ENCODE data around the gene ALOXE3.

The ALOXE3 gene

DNA sequence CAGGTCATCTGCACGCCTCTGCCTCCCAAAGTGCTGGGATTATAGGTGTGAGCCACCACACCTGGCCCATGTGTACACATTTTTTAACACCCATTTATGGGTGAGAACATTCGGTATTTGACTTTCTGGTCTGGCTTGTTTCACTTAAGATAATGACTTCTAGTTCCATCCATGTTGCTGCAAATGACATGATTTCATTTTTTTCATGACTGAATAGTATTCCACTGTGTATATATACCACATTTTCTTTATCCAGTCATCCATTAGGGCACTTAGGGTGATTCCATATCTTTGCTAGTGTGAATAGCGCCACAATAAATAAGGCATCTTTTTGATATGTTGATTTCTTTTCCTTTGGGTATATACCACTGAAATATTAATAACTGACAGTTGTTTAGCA, 36.4 kb downstream of the ALOXE3 start:
- TF ChIP-seq, protein P1, sequence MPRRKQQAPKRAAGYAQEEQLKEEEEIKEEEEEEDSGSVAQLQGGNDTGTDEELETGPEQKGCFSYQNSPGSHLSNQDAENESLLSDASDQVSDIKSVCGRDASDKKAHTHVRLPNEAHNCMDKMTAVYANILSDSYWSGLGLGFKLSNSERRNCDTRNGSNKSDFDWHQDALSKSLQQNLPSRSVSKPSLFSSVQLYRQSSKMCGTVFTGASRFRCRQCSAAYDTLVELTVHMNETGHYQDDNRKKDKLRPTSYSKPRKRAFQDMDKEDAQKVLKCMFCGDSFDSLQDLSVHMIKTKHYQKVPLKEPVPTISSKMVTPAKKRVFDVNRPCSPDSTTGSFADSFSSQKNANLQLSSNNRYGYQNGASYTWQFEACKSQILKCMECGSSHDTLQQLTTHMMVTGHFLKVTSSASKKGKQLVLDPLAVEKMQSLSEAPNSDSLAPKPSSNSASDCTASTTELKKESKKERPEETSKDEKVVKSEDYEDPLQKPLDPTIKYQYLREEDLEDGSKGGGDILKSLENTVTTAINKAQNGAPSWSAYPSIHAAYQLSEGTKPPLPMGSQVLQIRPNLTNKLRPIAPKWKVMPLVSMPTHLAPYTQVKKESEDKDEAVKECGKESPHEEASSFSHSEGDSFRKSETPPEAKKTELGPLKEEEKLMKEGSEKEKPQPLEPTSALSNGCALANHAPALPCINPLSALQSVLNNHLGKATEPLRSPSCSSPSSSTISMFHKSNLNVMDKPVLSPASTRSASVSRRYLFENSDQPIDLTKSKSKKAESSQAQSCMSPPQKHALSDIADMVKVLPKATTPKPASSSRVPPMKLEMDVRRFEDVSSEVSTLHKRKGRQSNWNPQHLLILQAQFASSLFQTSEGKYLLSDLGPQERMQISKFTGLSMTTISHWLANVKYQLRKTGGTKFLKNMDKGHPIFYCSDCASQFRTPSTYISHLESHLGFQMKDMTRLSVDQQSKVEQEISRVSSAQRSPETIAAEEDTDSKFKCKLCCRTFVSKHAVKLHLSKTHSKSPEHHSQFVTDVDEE (CRISPR knock-in tag; IDR thresholded peaks at IDR 0.05) = no peak
- no peak for TF ChIP-seq CSDC2 (CRISPR knock-in tag; IDR thresholded peaks at IDR 0.05)
- TF ChIP-seq, protein P2, sequence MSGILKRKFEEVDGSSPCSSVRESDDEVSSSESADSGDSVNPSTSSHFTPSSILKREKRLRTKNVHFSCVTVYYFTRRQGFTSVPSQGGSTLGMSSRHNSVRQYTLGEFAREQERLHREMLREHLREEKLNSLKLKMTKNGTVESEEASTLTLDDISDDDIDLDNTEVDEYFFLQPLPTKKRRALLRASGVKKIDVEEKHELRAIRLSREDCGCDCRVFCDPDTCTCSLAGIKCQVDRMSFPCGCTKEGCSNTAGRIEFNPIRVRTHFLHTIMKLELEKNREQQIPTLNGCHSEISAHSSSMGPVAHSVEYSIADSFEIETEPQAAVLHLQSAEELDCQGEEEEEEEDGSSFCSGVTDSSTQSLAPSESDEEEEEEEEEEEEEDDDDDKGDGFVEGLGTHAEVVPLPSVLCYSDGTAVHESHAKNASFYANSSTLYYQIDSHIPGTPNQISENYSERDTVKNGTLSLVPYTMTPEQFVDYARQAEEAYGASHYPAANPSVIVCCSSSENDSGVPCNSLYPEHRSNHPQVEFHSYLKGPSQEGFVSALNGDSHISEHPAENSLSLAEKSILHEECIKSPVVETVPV (CRISPR knock-in tag; IDR thresholded peaks at IDR 0.05) = no peak
- no peak for TF ChIP-seq ZFP3 (CRISPR knock-in tag; IDR thresholded peaks at IDR 0.05)
- no peak for TF ChIP-seq SNAI2 (CRISPR knock-in tag; IDR thresholded peaks at IDR 0.05)
- TF ChIP-seq GLIS3 (CRISPR knock-in tag; IDR thresholded peaks at IDR 0.05) = no peak
- TF ChIP-seq OSR1 (CRISPR knock-in tag; IDR thresholded peaks at IDR 0.05) = no peak
- TF ChIP-seq, protein P3, sequence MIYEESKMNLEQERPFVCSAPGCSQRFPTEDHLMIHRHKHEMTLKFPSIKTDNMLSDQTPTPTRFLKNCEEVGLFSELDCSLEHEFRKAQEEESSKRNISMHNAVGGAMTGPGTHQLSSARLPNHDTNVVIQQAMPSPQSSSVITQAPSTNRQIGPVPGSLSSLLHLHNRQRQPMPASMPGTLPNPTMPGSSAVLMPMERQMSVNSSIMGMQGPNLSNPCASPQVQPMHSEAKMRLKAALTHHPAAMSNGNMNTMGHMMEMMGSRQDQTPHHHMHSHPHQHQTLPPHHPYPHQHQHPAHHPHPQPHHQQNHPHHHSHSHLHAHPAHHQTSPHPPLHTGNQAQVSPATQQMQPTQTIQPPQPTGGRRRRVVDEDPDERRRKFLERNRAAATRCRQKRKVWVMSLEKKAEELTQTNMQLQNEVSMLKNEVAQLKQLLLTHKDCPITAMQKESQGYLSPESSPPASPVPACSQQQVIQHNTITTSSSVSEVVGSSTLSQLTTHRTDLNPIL (CRISPR knock-in tag; IDR thresholded peaks at IDR 0.05; ENCODE audit: low read depth) = no peak
- no peak for TF ChIP-seq TCF4 (CRISPR knock-in tag; IDR thresholded peaks at IDR 0.05; ENCODE audit: borderline replicate concordance)
- TF ChIP-seq ZC3H10 (CRISPR knock-in tag; IDR thresholded peaks at IDR 0.05) = no peak
- ATAC-seq = no peak

DNA sequence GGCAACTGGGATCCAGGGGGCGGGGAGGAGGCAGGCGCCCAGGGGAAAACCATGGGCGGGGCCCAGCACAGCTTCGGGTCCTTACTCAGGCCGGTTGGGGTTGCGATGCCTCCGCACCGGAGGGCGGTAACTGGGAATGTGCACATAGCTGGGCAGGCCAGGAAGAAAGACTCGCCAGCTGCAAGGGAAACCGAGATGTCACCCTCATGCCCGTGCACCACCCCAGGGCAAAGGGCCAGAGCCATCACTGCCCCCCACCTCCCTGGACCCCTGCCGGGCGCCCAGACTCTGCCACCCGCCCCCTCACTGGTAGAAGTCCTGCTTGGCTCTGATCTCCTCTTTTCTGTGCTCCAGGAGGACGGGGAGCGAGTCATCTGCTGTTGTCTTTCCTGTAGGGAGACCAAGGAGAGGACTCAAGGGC, 37.5 kb downstream of the ALOXE3 start:
- ATAC-seq = no peak
- TF ChIP-seq, protein P2 (CRISPR knock-in tag; IDR thresholded peaks at IDR 0.05) = no peak
- no peak for TF ChIP-seq ZFP3 (CRISPR knock-in tag; IDR thresholded peaks at IDR 0.05)
- no peak for TF ChIP-seq ZNF565 (CRISPR knock-in tag; conservative IDR thresholded peaks at IDR 0.05; ENCODE audit: low read depth)
- no peak for TF ChIP-seq OSR1 (CRISPR knock-in tag; IDR thresholded peaks at IDR 0.05)
- no peak for TF ChIP-seq ISL1 (CRISPR knock-in tag; IDR thresholded peaks at IDR 0.05)
- TF ChIP-seq CSDC2 (CRISPR knock-in tag; IDR thresholded peaks at IDR 0.05) = no peak
- no peak for TF ChIP-seq BACH2 (CRISPR knock-in tag; IDR thresholded peaks at IDR 0.05; ENCODE audit: borderline replicate concordance)
- TF ChIP-seq, protein P1 (CRISPR knock-in tag; IDR thresholded peaks at IDR 0.05) = no peak
- no peak for TF ChIP-seq ZNF8 (CRISPR knock-in tag; IDR thresholded peaks at IDR 0.05)
- no peak for TF ChIP-seq ZFP30 (CRISPR knock-in tag; IDR thresholded peaks at IDR 0.05)
- TF ChIP-seq ZC3H10 (CRISPR knock-in tag; IDR thresholded peaks at IDR 0.05) = no peak

DNA sequence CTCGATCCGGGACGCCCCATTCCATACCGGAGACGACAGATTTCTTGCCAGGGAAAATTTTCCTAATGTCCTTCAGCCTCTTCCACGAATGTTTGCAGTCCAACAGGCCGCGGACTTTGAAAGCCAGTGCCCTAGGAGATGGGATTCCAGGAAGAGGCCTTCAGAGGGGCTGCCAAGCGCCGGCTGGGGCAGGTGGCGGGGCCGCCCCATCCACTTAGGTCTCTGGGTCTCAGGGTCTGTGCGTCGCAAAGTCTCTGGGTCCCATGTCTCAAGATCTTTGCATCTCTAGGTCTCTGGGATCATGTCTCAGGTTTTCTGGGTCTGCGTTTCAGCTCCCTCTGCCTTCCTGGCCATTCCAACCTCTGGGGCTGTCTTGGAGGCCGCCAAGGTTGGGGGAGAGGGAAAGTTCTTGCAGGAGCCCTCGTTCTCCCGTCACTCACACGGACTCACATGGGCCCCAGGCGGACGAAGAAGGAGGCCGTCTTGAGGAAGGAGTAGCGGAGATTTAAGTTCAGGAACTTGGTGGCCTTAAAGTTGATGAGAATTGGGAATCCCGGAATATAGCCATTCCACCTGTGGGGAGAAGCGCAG, 38.0 kb downstream of the ALOXE3 start:
- no peak; the same call in 2 of the 3 replicates for ATAC-seq
- TF ChIP-seq ZNF70 (CRISPR knock-in tag; IDR thresholded peaks at IDR 0.05) (no peak), ZFP30 (CRISPR knock-in tag; IDR thresholded peaks at IDR 0.05) (no peak), ZNF8 (CRISPR knock-in tag; IDR thresholded peaks at IDR 0.05) (no peak), ARNTL (CRISPR knock-in tag; IDR thresholded peaks at IDR 0.05; ENCODE audit: borderline replicate concordance, low read depth) (no peak), GLIS3 (CRISPR knock-in tag; IDR thresholded peaks at IDR 0.05) (no peak), TCF4 (CRISPR knock-in tag; IDR thresholded peaks at IDR 0.05; ENCODE audit: borderline replicate concordance) (no peak), OSR1 (CRISPR knock-in tag; IDR thresholded peaks at IDR 0.05) (no peak), ZFP3 (CRISPR knock-in tag; IDR thresholded peaks at IDR 0.05) (no peak), ESRRG (CRISPR knock-in tag; IDR thresholded peaks at IDR 0.05) (no peak), ISL1 (CRISPR knock-in tag; IDR thresholded peaks at IDR 0.05) (no peak)
- TF ChIP-seq, protein P4, sequence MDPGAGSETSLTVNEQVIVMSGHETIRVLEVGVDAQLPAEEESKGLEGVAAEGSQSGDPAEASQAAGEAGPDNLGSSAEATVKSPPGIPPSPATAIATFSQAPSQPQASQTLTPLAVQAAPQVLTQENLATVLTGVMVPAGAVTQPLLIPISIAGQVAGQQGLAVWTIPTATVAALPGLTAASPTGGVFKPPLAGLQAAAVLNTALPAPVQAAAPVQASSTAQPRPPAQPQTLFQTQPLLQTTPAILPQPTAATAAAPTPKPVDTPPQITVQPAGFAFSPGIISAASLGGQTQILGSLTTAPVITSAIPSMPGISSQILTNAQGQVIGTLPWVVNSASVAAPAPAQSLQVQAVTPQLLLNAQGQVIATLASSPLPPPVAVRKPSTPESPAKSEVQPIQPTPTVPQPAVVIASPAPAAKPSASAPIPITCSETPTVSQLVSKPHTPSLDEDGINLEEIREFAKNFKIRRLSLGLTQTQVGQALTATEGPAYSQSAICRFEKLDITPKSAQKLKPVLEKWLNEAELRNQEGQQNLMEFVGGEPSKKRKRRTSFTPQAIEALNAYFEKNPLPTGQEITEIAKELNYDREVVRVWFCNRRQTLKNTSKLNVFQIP (CRISPR knock-in tag; IDR thresholded peaks at IDR 0.05; ENCODE audit: borderline replicate concordance, low read depth) = no peak
- TF ChIP-seq, protein P1 (CRISPR knock-in tag; IDR thresholded peaks at IDR 0.05) = no peak
- TF ChIP-seq, protein P2 (CRISPR knock-in tag; IDR thresholded peaks at IDR 0.05) = no peak

Data from SK-N-SH treated with all-trans-retinoic acid at 6 μM for 48 hours (cell line).